Measurements from ENCODE around the gene WEE1. TPM values are rescaled to one million over a fixed set of nuclear protein-coding genes. Genes with fewer than 3 reads are reported as not detected.

The WEE1 gene
- total RNA-seq = 10 to 100 TPM; 41.8 to 46.6 TPM

DNA sequence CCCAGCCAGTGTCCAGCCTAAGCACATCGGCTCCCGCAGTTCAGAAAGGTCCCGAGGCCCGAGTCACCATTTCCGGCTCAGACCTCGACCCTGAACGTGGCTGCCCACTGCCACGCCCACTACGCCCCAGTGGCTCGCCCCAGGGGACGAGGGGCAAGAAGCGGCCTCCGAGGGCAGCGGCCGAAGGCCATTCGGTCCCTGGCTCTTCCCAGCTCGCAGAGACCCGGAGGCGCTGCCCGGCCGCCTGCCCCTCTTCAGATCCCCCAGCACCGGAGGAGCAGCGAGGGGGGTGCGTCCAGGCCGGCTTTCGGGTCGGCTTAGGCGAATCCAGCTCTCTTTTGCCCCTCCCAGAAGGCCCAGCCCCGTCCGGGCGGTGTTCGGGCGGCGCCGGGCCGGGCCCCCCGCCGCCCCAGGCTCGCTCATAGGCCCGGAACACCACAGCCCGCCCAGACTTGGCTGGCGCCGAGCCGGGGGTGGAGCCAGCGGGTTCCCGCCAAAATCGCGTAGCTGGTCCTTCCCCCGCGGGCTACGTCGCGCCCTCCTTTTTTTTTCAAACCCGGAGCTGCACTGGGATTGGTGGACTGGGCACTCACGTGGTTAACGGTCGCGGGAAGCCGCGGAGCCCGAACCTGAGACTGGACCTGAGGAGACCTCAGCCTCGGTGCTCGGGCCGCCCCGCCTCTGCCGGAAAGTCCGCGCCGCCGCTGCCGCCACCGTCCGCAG is at the start of gene WEE1:
Gene WEE1 (plus strand): TSS at position 619 of the 723 bp plus-strand sequence. CDS start 264 bp downstream, outside the sequence.
- CTCF ChIA-PET = interaction anchor here (0.6 to 2.2 kb wide), 9 partner anchors 11 to 303 kb away, joined by 3 to 10 read pairs (median 4); no protein-coding TSS in a partner anchor
- DNase-seq = peak; percentile 99
- Mint-ChIP-seq H3K27me3 (ENCODE audit: low read depth) (peaks cover 10% of the 10 kb centered on the region), H3K36me3 (ENCODE audit: low read depth) (peaks cover 38% of the 10 kb centered on the region), H3K4me1 (ENCODE audit: low read depth) (peaks cover 27% of the 10 kb centered on the region), H3K27ac (peak within 1 kb of the TSS; percentile 77), H3K9me3 (no peaks in the 10 kb centered on the region), H3K4me3 (peak within 1 kb of the TSS; percentile 93)
- intact Hi-C loops (cut with micrococcal nuclease) = loop anchor here (1.0 to 10.0 kb wide), 12 partner anchors 14 to 886 kb away; partner anchors contain the start of genes AMPD3, NRIP3 and TMEM41B

DNA sequence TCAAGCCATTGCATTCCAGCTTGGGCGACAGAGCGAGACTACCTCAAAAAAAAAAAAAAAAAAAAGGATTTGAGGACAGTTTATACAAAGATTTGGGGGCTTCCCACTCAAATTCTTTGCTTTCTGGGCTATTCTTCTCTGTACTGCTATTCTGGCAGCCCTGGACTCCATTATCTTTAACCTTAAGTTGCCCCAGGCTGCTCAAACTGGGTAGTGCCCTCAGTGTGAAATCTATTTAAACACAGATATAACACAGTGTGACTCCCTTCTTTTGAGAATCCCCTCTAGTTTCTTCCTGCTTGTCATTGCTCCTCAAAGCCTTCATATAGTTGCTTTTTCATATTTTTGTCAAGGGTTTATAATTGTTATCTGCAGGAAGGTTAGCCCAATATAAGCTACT is 49.5 kb upstream of the WEE1 start:
- intact Hi-C loops (cut with micrococcal nuclease) = no loop called here
- no peak overlapping the region for H3K27ac Mint-ChIP-seq
- H3K4me1 Mint-ChIP-seq (ENCODE audit: low read depth) = no peaks in the 10 kb centered on the region
- CTCF ChIA-PET = interaction anchor here (0.6 to 3.1 kb wide), 4 partner anchors 11 to 408 kb away, joined by 4 to 16 read pairs (median 4); no protein-coding TSS in a partner anchor
- no peaks in the 10 kb centered on the region for H3K27me3 Mint-ChIP-seq (ENCODE audit: low read depth)
- DNase-seq = no peak
- no peaks in the 10 kb centered on the region for H3K9me3 Mint-ChIP-seq
- peaks cover 13% of the 10 kb centered on the region for H3K36me3 Mint-ChIP-seq (ENCODE audit: low read depth)
- H3K4me3 Mint-ChIP-seq = no peak overlapping the region

GRCh38 chr11:9525116-9525515 is 48.4 kb upstream of the WEE1 start:
- CTCF ChIA-PET = interaction anchor here (3.1 kb wide), 1 partner anchor 10 kb away, joined by 16 read pairs; no protein-coding TSS in a partner anchor
- intact Hi-C loops (cut with micrococcal nuclease) = no loop called here
- Mint-ChIP-seq H3K36me3 (ENCODE audit: low read depth) (peaks cover 10% of the 10 kb centered on the region), H3K27me3 (ENCODE audit: low read depth) (no peaks in the 10 kb centered on the region), H3K9me3 (no peaks in the 10 kb centered on the region), H3K27ac (no peak overlapping the region), H3K4me3 (no peak overlapping the region), H3K4me1 (ENCODE audit: low read depth) (no peaks in the 10 kb centered on the region)
- DNase-seq = no peak

GRCh38 chr11:9527481-9528135 is 45.9 kb upstream of the WEE1 start:
- CTCF ChIA-PET = interaction anchor here (2.2 kb wide), 1 partner anchor 10 kb away, joined by 5 read pairs; no protein-coding TSS in a partner anchor
- no peak overlapping the region for H3K27ac Mint-ChIP-seq

DNA sequence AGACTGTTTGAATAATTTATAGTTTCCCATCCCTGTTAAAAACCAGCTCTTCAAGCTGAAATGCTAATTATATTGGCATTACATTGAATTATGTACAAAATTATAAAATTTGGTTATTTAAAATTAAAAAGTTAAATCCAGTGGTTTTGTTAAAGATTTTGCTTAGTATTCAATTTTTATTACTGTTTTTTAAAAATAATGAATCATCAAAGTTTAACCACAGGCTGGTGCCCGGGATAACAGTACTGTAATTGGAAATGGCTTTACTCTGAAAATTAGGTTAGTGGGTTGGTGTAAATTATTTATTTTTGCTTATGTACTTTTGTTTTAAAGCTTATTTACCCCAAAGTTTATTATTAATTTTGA is 45.4 kb upstream of the WEE1 start:
- H3K27me3 Mint-ChIP-seq (ENCODE audit: low read depth) = no peaks in the 10 kb centered on the region
- intact Hi-C loops (cut with micrococcal nuclease) = no loop called here
- no peak overlapping the region for H3K27ac Mint-ChIP-seq
- H3K36me3 Mint-ChIP-seq (ENCODE audit: low read depth) = peaks cover 8% of the 10 kb centered on the region
- no peaks in the 10 kb centered on the region for H3K9me3 Mint-ChIP-seq
- CTCF ChIA-PET = interaction anchor here (2.2 kb wide), 1 partner anchor 9 kb away, joined by 5 read pairs; no protein-coding TSS in a partner anchor
- no peak overlapping the region for H3K4me3 Mint-ChIP-seq
- no peaks in the 10 kb centered on the region for H3K4me1 Mint-ChIP-seq (ENCODE audit: low read depth)
- no peak for DNase-seq

More at GRCh38 chr11:9527481-9528135, 45.9 kb upstream of the WEE1 start:
- Mint-ChIP-seq H3K27me3 (ENCODE audit: low read depth) (no peaks in the 10 kb centered on the region), H3K36me3 (ENCODE audit: low read depth) (peaks cover 8% of the 10 kb centered on the region), H3K9me3 (no peaks in the 10 kb centered on the region), H3K4me1 (ENCODE audit: low read depth) (no peaks in the 10 kb centered on the region), H3K4me3 (no peak overlapping the region)
- intact Hi-C loops (cut with micrococcal nuclease) = no loop called here
- DNase-seq = no peak

DNA sequence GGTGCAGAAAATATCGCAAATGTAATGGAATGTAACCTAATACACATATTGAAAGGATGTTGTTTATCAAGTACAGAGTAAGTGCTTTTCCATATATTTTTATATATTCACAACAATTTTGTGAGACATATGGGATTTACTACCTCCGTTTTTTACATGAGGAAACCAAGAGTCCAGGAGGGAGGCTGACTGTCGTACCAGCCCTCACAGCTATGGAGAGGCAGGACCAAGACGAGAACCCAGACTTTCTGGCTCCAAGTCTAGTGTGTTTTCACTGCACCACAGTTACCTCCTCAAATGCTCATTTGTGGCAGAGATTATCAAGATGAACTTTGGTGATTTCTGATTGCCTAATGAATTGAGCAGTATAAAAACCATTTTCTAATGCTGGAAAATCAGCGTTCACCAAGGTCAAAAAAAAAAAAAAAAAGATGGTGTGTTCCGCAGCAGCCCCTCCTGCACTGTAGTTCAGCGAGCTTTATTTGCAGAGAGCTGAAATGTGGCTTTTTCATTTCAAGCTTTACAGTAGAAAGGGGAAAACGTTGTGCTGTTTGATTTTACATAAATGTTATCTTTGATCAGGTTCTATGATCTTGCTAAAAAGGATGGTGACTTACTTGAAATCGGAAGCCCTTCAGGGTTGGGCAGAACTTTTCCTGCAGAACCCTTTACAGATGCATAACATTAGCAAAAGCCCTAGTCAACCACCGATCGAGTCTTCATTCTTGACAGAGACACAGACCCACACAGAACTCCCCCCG is 44.7 kb upstream of the WEE1 start:
- H3K36me3 Mint-ChIP-seq (ENCODE audit: low read depth) = peaks cover 8% of the 10 kb centered on the region
- H3K27ac Mint-ChIP-seq = no peak overlapping the region
- no peaks in the 10 kb centered on the region for H3K4me1 Mint-ChIP-seq (ENCODE audit: low read depth)
- H3K9me3 Mint-ChIP-seq = no peaks in the 10 kb centered on the region
- no peak overlapping the region for H3K4me3 Mint-ChIP-seq
- CTCF ChIA-PET = interaction anchor here (0.6 to 2.2 kb wide), 2 partner anchors 9 to 359 kb away, joined by 3 to 5 read pairs; no protein-coding TSS in a partner anchor
- H3K27me3 Mint-ChIP-seq (ENCODE audit: low read depth) = no peaks in the 10 kb centered on the region
- intact Hi-C loops (cut with micrococcal nuclease) = no loop called here
- no peak for DNase-seq

- Mint-ChIP-seq H3K27ac (no peak overlapping the region), H3K9me3 (no peaks in the 10 kb centered on the region), H3K27me3 (ENCODE audit: low read depth) (no peaks in the 10 kb centered on the region), H3K4me3 (no peak overlapping the region), H3K4me1 (ENCODE audit: low read depth) (no peaks in the 10 kb centered on the region), H3K36me3 (ENCODE audit: low read depth) (peaks cover 8% of the 10 kb centered on the region)
- intact Hi-C loops (cut with micrococcal nuclease) = no loop called here
- no peak for DNase-seq
- CTCF ChIA-PET = interaction anchor here (0.6 to 2.2 kb wide), 3 partner anchors 8 to 359 kb away, joined by 3 to 5 read pairs (median 3); no protein-coding TSS in a partner anchor
Measured at GRCh38 chr11:9529334-9529650, 44.2 kb upstream of the WEE1 start.

GRCh38 chr11:9530020-9530621 is 43.3 kb upstream of the WEE1 start:
- H3K4me3 Mint-ChIP-seq = no peak overlapping the region
- DNase-seq = no peak

GRCh38 chr11:9530901-9531625 is 42.4 kb upstream of the WEE1 start:
- Mint-ChIP-seq H3K36me3 (ENCODE audit: low read depth) (peaks cover 8% of the 10 kb centered on the region), H3K27me3 (ENCODE audit: low read depth) (no peaks in the 10 kb centered on the region), H3K9me3 (no peaks in the 10 kb centered on the region), H3K4me1 (ENCODE audit: low read depth) (no peaks in the 10 kb centered on the region), H3K4me3 (no peak overlapping the region), H3K27ac (no peak overlapping the region)
- intact Hi-C loops (cut with micrococcal nuclease) = loop anchor here (10.0 kb wide), 1 partner anchor 444 kb away; no protein-coding TSS in a partner anchor
- DNase-seq = no peak
- CTCF ChIA-PET = no interaction called here

More at GRCh38 chr11:9530020-9530621, 43.3 kb upstream of the WEE1 start:
- no peaks in the 10 kb centered on the region for H3K4me1 Mint-ChIP-seq (ENCODE audit: low read depth)
- CTCF ChIA-PET = interaction anchor here (1.0 to 2.2 kb wide), 2 partner anchors 7 to 218 kb away, joined by 3 to 5 read pairs; no protein-coding TSS in a partner anchor
- intact Hi-C loops (cut with micrococcal nuclease) = loop anchor here (10.0 kb wide), 1 partner anchor 445 kb away; no protein-coding TSS in a partner anchor
- H3K27ac Mint-ChIP-seq = no peak overlapping the region
- peaks cover 8% of the 10 kb centered on the region for H3K36me3 Mint-ChIP-seq (ENCODE audit: low read depth)
- no peaks in the 10 kb centered on the region for H3K9me3 Mint-ChIP-seq
- H3K27me3 Mint-ChIP-seq (ENCODE audit: low read depth) = no peaks in the 10 kb centered on the region

- intact Hi-C loops (cut with micrococcal nuclease) = loop anchor here (10.0 kb wide), 1 partner anchor 442 kb away; no protein-coding TSS in a partner anchor
- no peak for DNase-seq
- H3K27ac Mint-ChIP-seq = no peak overlapping the region
- H3K4me1 Mint-ChIP-seq (ENCODE audit: low read depth) = no peaks in the 10 kb centered on the region
- no peaks in the 10 kb centered on the region for H3K36me3 Mint-ChIP-seq (ENCODE audit: low read depth)
- H3K27me3 Mint-ChIP-seq (ENCODE audit: low read depth) = no peaks in the 10 kb centered on the region
- CTCF ChIA-PET = interaction anchor here (1.1 to 4.5 kb wide), 4 partner anchors 51 to 217 kb away, joined by 3 to 92 read pairs (median 30); no protein-coding TSS in a partner anchor
- no peaks in the 10 kb centered on the region for H3K9me3 Mint-ChIP-seq
- H3K4me3 Mint-ChIP-seq = no peak overlapping the region
Measured at GRCh38 chr11:9533058-9533457, 40.4 kb upstream of the WEE1 start.

Data from activated naive CD4-positive, alpha-beta T cell treated with anti-CD3 and anti-CD28 coated beads for 36 hours (primary cell).